Measurements from ENCODE around the gene CGRRF1. TPM values are rescaled to one million over a fixed set of nuclear protein-coding genes. Genes with fewer than 3 reads are reported as not detected.

The CGRRF1 gene
- polyA plus RNA-seq, 3 donors: 28.0 to 37.4 (median 30.0) TPM

Other genes with a start within 250 kb of the CGRRF1 start
- 10 to 100 TPM; 15.8 to 30.2 (median 28.7) TPM for gene CDKN3, start 112.9 kb upstream of the CGRRF1 start, polyA plus RNA-seq (ENCODE audit: insufficient read length in 3 of 3)
- 100 to 1,000 TPM; 124 to 144 (median 140) TPM for gene CNIH1, start 68.5 kb upstream of the CGRRF1 start, polyA plus RNA-seq (ENCODE audit: insufficient read length in 3 of 3)
- 100 to 1,000 TPM in 1 of 3 donors, 10 to 100 TPM in 2; 86.3 to 109 (median 92.2) TPM for gene GMFB, start 20.9 kb upstream of the CGRRF1 start, polyA plus RNA-seq (ENCODE audit: insufficient read length in 3 of 3)
- gene SAMD4A, start 57.2 kb downstream of the CGRRF1 start, polyA plus RNA-seq (ENCODE audit: insufficient read length in 3 of 3): 10 to 100 TPM in 2 of 3 donors, 1 to 10 TPM in 1; 8.6 to 14.4 (median 10.1) TPM